Uterus (tissue), 2 donors: ENCODE data around the gene ZSCAN4.

ENCODE experiments used
- CTCF ChIP-seq, 4 experiments: fragments of 200-600 bp in 2 of 4; fragments of 450-650 bp in 2 of 4; sonication (generic) in 2 of 4; IDR thresholded peaks; one replicate each; pipeline ENCODE4 v1.5.1; 2016 to 2019; ENCODE audit warnings: antibody characterized with exemption in 4 of 4, mild to moderate bottlenecking in 2 of 4, moderate library complexity in 1 of 4
- POLR2A ChIP-seq, 2 donors: fragments of 450-650 bp; IDR thresholded peaks; one replicate each; pipeline ENCODE4 v1.6.1; 2016; ENCODE audit warnings: antibody characterized with exemption in 2 of 2, mild to moderate bottlenecking in 1 of 2, moderate library complexity in 1 of 2

- TF ChIP-seq CTCF (IDR thresholded peaks at IDR 0.05), result no peak
- no peak for TF ChIP-seq POLR2A (IDR thresholded peaks at IDR 0.05)
Measured at GRCh38 chr19:57708641-57709361, 40.1 kb downstream of the ZSCAN4 start, which contains the start of gene ZNF154.
